Calu3 (cell line): ENCODE data around the gene SGSH. TPM values are rescaled to one million over a fixed set of nuclear protein-coding genes. Genes with fewer than 3 reads are reported as not detected.

Source experiments
- BruUV-seq: library from RNA; stranded (reverse); fragments of 400-500 nt; replicated peaks from 2 replicates; lab custom pipeline; 2021; lab: Mats Ljungman, UMichigan
- CTCF ChIA-PET: fragments of 300-600 bp; sonication (Branson Sonifier 250); formaldehyde crosslinking; loops from one replicate; lab custom pipeline; 2022; ENCODE audit warnings: antibody characterized with exemption; lab: Charles Lee
- DNase-seq: peaks from one replicate; pipeline ENCODE4 v3.0.0; 2022
- H3K27ac Mint-ChIP-seq: one replicate; pipeline ENCODE4 v1.8.0; 2022; ENCODE audit warnings: mixed read lengths; ENCODE audit not compliant: unreplicated experiment
- H3K27me3 Mint-ChIP-seq: one replicate; pipeline ENCODE4 v1.8.0; 2022; ENCODE audit warnings: mixed read lengths; ENCODE audit not compliant: unreplicated experiment
- H3K36me3 Mint-ChIP-seq: one replicate; pipeline ENCODE4 v1.8.0; 2022; ENCODE audit warnings: mild to moderate bottlenecking, moderate library complexity, mixed read lengths; ENCODE audit not compliant: insufficient read depth, unreplicated experiment
- H3K4me1 Mint-ChIP-seq: one replicate; pipeline ENCODE4 v1.8.0; 2022; ENCODE audit warnings: mild to moderate bottlenecking, low read depth, mixed read lengths; ENCODE audit not compliant: unreplicated experiment
- H3K4me3 Mint-ChIP-seq: one replicate; pipeline ENCODE4 v1.8.0; 2022; ENCODE audit warnings: mild to moderate bottlenecking, low read depth, moderate library complexity, mixed read lengths; ENCODE audit not compliant: unreplicated experiment
- H3K9me3 Mint-ChIP-seq: one replicate; pipeline ENCODE4 v1.8.0; 2022; ENCODE audit warnings: low read depth, mixed read lengths; ENCODE audit not compliant: unreplicated experiment
- intact Hi-C: fragments of 100-400 bp; cut with micrococcal nuclease; formaldehyde crosslinking; loops from one replicate; pipeline ENCODE4 v1.10.0; 2022; ENCODE audit not compliant: unreplicated experiment
- total RNA-seq: library from RNA; stranded (reverse); gene quantifications from 2 replicates; pipeline ENCODE4 v1.2.3, GENCODE V29; 2022
- TF ChIP-seq, protein P1 (sequence below): fragments of 200-600 bp; IDR thresholded peaks from one replicate; pipeline ENCODE4 v1.8.0; 2022; ENCODE audit warnings: antibody characterized with exemption; ENCODE audit not compliant: unreplicated experiment

SGSH gene
- total RNA-seq, 1 experiment from 2014 or later, result 32.2 TPM

DNA sequence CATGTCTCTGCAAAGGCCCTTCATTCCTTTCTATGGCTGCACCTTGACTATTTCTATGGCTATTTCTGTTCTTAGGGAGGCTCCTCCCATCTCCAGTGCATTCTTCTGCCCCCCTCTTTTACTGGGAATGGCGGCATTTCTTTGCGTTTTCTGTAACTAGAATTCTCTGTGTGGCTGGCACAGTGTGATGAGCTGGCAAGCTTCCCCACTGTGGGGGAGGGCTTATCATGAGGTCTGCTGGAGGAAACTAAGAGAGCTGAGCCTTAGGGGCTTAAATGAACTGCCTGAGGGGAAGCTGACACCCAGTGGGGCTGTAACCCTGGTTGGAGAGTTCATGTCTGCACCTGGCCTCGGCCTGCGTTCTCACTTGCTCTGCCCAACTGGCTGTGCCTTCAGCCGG, 51.8 kb downstream of the SGSH start:
- Mint-ChIP-seq H3K4me3 (peak overlapping the region; percentile 9), H3K27ac (peak overlapping the region; percentile 64), H3K27me3 (no peaks in the 10 kb centered on the region), H3K36me3 (peaks cover 16% of the 10 kb centered on the region), H3K9me3 (no peaks in the 10 kb centered on the region), H3K4me1 (peaks cover 28% of the 10 kb centered on the region)
- no TSS peak for BruUV-seq
- intact Hi-C loops, result no loop called here
- TF ChIP-seq, protein P1, sequence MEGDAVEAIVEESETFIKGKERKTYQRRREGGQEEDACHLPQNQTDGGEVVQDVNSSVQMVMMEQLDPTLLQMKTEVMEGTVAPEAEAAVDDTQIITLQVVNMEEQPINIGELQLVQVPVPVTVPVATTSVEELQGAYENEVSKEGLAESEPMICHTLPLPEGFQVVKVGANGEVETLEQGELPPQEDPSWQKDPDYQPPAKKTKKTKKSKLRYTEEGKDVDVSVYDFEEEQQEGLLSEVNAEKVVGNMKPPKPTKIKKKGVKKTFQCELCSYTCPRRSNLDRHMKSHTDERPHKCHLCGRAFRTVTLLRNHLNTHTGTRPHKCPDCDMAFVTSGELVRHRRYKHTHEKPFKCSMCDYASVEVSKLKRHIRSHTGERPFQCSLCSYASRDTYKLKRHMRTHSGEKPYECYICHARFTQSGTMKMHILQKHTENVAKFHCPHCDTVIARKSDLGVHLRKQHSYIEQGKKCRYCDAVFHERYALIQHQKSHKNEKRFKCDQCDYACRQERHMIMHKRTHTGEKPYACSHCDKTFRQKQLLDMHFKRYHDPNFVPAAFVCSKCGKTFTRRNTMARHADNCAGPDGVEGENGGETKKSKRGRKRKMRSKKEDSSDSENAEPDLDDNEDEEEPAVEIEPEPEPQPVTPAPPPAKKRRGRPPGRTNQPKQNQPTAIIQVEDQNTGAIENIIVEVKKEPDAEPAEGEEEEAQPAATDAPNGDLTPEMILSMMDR, result no peak
- DNase-seq, result no peak
- CTCF ChIA-PET, result no interaction called here

DNA sequence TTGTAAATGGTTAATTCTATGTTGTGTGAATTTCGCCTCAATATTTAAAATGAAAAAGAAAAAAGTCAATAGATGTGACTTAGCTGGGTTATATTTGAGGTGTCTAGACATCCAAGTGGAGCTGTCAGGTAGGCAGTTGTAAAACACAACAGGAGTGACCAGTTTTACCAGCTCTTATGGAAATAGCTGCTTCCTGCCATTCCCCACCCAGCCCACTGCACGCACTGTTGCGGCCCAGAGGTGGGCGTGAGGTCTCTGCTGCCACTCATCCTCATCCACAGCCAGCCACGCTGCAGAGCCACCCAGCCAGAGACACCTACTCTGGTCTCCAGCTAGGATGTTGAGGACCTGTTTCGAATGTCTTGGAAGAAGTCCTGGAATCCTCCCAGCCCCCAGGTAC, 53.7 kb downstream of the SGSH start:
- peaks cover 16% of the 10 kb centered on the region for H3K36me3 Mint-ChIP-seq
- no peaks in the 10 kb centered on the region for H3K9me3 Mint-ChIP-seq
- TF ChIP-seq, protein P1, result no peak
- DNase-seq, result peak; percentile 24
- intact Hi-C loops, result no loop called here
- CTCF ChIA-PET, result no interaction called here
- H3K4me3 Mint-ChIP-seq, result no peak overlapping the region
- H3K4me1 Mint-ChIP-seq, result peaks cover 27% of the 10 kb centered on the region
- no peak overlapping the region for H3K27ac Mint-ChIP-seq
- H3K27me3 Mint-ChIP-seq, result peaks cover 11% of the 10 kb centered on the region
- no TSS peak for BruUV-seq

DNA sequence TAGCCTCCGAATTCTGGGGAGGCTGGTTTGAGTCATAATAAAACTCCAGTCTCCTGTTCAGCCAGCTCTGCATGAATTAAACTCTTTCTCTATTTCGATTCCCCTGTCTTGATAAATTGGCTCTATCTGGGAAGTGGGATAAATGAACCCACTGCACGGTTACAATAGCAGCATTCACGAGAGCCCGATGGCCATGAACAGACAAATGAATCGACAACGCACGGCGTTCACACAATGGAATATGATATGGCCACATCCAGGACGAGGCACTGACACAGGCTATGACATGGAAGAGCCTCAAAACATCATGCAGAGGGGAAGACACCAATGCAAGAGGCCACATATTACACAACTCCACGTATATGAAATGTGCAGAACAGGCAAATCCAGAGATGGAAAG, 55.9 kb downstream of the SGSH start:
- BruUV-seq, result no TSS peak
- TF ChIP-seq, protein P1, result no peak
- intact Hi-C loops, result no loop called here
- Mint-ChIP-seq H3K27me3 (peaks cover 26% of the 10 kb centered on the region), H3K36me3 (peaks cover 5% of the 10 kb centered on the region), H3K27ac (no peak overlapping the region), H3K9me3 (no peaks in the 10 kb centered on the region), H3K4me1 (peaks cover 7% of the 10 kb centered on the region), H3K4me3 (no peak overlapping the region)
- CTCF ChIA-PET, result interaction anchor here (0.5 kb wide), 1 partner anchor 47 kb away, joined by 3 read pairs; no protein-coding TSS in a partner anchor
- DNase-seq, result no peak

DNA sequence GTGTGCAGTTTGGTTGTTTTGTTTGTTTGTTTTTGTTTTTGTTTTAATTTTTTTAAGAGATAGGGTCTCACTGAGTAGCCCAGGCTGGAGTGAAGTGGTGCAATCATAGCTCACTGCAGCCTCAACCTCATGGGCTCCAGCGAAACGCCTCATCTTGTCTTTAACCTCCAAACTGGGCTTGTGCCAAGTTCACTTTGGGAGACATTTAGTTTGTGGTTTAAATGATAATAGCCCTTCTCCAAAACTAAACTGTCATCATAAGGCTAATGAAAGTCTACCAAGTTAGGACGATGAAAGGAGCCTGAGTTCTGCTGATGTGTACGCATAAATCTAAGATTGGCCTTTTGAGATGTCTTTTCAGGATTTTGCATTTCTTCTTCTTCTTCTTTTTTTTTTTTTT, 56.8 kb downstream of the SGSH start:
- DNase-seq, result no peak
- Mint-ChIP-seq H3K36me3 (no peaks in the 10 kb centered on the region), H3K4me3 (no peak overlapping the region), H3K9me3 (no peaks in the 10 kb centered on the region), H3K27ac (no peak overlapping the region), H3K27me3 (peaks cover 29% of the 10 kb centered on the region), H3K4me1 (no peaks in the 10 kb centered on the region)
- intact Hi-C loops, result no loop called here
- CTCF ChIA-PET, result interaction anchor here (0.6 kb wide), 1 partner anchor 15 kb away, joined by 5 read pairs; no protein-coding TSS in a partner anchor
- TF ChIP-seq, protein P1, result no peak
- no TSS peak for BruUV-seq
